PC-9 (cell line): ENCODE data around the gene KCTD12.

Source experiments
- CTCF ChIP-seq: fragments of 200-600 bp; sonication (generic); conservative IDR thresholded peaks from 2 replicates; pipeline ENCODE4 v1.6.1; 2017; ENCODE audit warnings: mixed run types, antibody characterized with exemption, mild to moderate bottlenecking, moderate library complexity
- EZH2 ChIP-seq: fragments of 200-600 bp; sonication (generic); IDR thresholded peaks from 2 replicates; pipeline ENCODE4 v1.8.0; 2017; ENCODE audit warnings: antibody characterized with exemption, low read depth

DNA sequence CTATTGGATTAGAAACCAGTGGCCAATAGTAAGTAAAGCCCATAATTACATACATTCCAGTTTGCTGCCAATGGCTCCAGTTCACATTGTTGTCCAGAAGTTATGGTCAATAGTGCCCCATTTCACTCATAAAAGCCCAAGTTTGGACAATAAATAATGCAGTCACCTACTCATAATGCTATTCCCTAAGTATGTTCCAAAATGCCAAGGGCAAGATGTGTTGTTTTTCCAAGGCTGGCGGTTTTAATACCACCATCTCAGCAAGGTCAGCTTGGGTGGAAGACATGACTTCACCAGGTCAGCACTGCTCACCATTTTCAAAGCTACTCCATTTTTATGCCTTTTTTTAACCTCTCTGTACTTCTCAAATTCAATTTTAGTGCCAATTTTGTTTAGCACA lies 32.7 kb downstream of the KCTD12 start:
- TF ChIP-seq CTCF (no peak), EZH2 (no peak)
